ENCODE data around the gene RPS16. TPM values are rescaled to one million over a fixed set of nuclear protein-coding genes. Genes with fewer than 3 reads are reported as not detected.

RPS16 gene
- total RNA-seq, 6 experiments from 2014 or later = 1,647 to 2,008 (median 1,885) TPM

DNA sequence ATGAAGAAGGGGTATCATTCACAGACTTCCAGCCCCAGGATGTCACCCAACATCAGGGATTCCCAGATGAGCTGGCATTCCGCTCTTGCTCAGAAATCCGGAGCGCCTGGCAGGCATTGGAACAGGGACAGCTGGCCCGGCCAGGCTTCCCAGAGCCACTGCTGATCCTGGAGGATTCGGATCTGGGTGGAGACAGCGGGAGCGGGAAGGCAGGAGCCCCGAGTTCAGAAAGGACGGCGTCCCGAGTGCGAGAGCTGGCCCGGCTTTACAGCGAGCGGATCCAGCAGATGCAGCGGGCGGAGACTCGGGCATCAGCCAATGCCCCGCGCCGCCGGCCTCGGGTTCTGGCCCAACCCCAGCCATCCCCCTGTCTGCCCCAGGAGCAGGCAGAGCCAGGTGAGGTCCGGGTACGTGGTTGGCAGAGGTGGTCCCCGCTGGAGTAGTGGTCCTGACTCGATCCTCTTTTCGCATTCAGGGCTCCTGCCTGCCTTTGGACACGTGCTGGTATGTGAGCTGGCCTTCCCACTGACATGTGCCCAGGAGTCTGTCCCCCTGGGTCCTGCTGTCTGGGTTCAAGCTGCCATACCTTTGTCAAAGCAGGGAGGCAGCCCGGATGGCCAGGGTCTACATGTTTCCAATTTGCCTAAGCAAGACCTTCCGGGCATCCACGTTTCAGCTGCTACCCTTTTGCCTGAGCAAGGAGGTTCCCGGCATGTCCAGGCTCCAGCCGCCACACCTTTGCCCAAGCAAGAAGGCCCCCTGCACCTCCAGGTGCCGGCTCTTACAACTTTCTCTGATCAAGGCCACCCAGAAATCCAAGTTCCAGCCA lies 12.3 kb downstream of the RPS16 start:
- H3K4me1 Mint-ChIP-seq (ENCODE audit: low read depth) = peaks cover 6% of the 10 kb centered on the region
- H3K27ac Mint-ChIP-seq = no peak overlapping the region
- peaks cover 14% of the 10 kb centered on the region for H3K36me3 Mint-ChIP-seq (ENCODE audit: low read depth)
- no peaks in the 10 kb centered on the region for H3K9me3 Mint-ChIP-seq
- no peaks in the 10 kb centered on the region for H3K27me3 Mint-ChIP-seq (ENCODE audit: insufficient read depth)
- no peak for TF ChIP-seq CTCF (IDR thresholded peaks at IDR 0.05)
- DNase-seq = no peak
- no peak overlapping the region for H3K4me3 Mint-ChIP-seq

DNA sequence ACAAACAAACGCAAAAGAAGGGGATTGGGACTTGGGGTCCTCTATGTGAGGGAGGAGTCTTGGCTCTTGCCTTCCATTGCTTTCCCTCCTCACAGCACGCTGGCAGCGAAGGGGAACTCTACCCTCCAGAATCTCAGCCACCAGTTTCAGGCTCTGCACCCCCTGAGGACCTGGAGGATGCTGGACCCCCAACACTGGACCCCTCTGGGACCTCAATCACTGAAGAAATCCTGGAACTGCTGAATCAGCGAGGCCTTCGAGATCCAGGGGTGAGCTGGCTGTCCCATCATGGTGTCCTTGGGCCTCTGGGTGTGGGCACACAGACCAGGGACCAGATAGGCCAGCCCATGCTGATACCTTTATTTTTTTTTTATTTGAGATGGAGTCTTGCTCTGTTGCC lies 13.7 kb downstream of the RPS16 start:
- H3K27me3 Mint-ChIP-seq (ENCODE audit: insufficient read depth) = no peaks in the 10 kb centered on the region
- H3K36me3 Mint-ChIP-seq (ENCODE audit: low read depth) = peaks cover 14% of the 10 kb centered on the region
- H3K4me1 Mint-ChIP-seq (ENCODE audit: low read depth) = no peaks in the 10 kb centered on the region
- TF ChIP-seq CTCF (IDR thresholded peaks at IDR 0.05) = no peak
- H3K4me3 Mint-ChIP-seq = no peak overlapping the region
- H3K27ac Mint-ChIP-seq = no peak overlapping the region
- DNase-seq = no peak
- H3K9me3 Mint-ChIP-seq = no peaks in the 10 kb centered on the region

- no peaks in the 10 kb centered on the region for H3K4me1 Mint-ChIP-seq (ENCODE audit: low read depth)
- H3K4me3 Mint-ChIP-seq = no peak overlapping the region
- H3K27ac Mint-ChIP-seq = no peak overlapping the region
- no peak for DNase-seq
- peaks cover 14% of the 10 kb centered on the region for H3K36me3 Mint-ChIP-seq (ENCODE audit: low read depth)
- H3K9me3 Mint-ChIP-seq = no peaks in the 10 kb centered on the region
- no peak for TF ChIP-seq CTCF (IDR thresholded peaks at IDR 0.05)
- no peaks in the 10 kb centered on the region for H3K27me3 Mint-ChIP-seq (ENCODE audit: insufficient read depth)
Observed at GRCh38 chr19:39420769-39421168, 15.0 kb downstream of the RPS16 start.

GRCh38 chr19:39419003-39419402 lies 16.7 kb downstream of the RPS16 start:
- no peaks in the 10 kb centered on the region for H3K9me3 Mint-ChIP-seq
- H3K4me3 Mint-ChIP-seq = no peak overlapping the region
- H3K27me3 Mint-ChIP-seq (ENCODE audit: insufficient read depth) = no peaks in the 10 kb centered on the region; the same call in none of the 2 replicates
- DNase-seq = no peak
- H3K36me3 Mint-ChIP-seq (ENCODE audit: low read depth) = peaks cover 14% of the 10 kb centered on the region
- no peak overlapping the region for H3K27ac Mint-ChIP-seq
- TF ChIP-seq CTCF (IDR thresholded peaks at IDR 0.05) = no peak
- peaks cover 15% of the 10 kb centered on the region for H3K4me1 Mint-ChIP-seq (ENCODE audit: low read depth)

DNA sequence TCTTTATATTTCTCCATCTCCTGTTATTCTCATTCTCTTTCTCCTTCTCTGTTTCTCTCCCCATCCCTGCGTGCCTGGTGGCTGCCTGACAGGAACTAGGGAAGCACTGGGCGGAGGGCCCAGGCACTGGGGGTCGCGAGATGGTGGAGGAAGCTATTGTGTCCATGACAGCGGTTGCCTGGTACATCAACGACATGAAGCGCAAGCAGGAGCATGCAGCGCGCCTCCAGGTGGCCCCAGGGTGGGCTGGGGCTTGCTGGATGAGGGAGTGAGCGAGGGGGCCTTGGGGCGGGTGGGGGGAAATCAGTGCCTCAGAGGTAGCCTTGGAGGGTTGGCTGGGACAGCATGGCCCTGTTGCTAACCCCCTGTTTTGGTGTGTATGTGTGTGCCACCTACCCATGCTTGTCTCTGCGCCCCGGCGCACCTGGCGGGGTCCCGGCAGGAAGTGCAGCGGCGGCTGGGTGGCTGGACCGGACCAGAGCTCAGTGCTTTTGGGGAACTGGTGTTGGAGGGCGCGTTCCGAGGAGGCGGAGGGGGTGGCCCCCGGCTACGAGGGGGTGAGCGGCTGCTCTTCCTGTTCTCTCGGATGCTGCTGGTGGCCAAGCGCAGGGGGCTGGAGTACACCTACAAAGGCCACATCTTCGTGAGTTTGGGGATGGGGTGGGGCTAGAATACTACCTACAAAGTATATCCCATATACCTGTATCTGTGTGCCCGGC lies 18.1 kb downstream of the RPS16 start:
- TF ChIP-seq CTCF (IDR thresholded peaks at IDR 0.05) = no peak
- H3K9me3 Mint-ChIP-seq = no peaks in the 10 kb centered on the region
- H3K27me3 Mint-ChIP-seq (ENCODE audit: insufficient read depth) = peaks cover 5% of the 10 kb centered on the region
- no peak overlapping the region for H3K4me3 Mint-ChIP-seq
- no peak overlapping the region for H3K27ac Mint-ChIP-seq
- DNase-seq = no peak
- peaks cover 19% of the 10 kb centered on the region for H3K4me1 Mint-ChIP-seq (ENCODE audit: low read depth)
- peaks cover 11% of the 10 kb centered on the region for H3K36me3 Mint-ChIP-seq (ENCODE audit: low read depth)

Data from HFFc6 (cell line).